C4-2B (cell line): ENCODE data around the gene RSRC2.

Source experiments
- CTCF ChIP-seq: fragments of 450-650 bp; conservative IDR thresholded peaks from 2 replicates; pipeline ENCODE4 v1.5.1; 2017; ENCODE audit warnings: mild to moderate bottlenecking
- ZFX ChIP-seq: fragments of 450-650 bp; IDR thresholded peaks from 2 replicates; pipeline ENCODE4 v1.6.1; 2017

DNA sequence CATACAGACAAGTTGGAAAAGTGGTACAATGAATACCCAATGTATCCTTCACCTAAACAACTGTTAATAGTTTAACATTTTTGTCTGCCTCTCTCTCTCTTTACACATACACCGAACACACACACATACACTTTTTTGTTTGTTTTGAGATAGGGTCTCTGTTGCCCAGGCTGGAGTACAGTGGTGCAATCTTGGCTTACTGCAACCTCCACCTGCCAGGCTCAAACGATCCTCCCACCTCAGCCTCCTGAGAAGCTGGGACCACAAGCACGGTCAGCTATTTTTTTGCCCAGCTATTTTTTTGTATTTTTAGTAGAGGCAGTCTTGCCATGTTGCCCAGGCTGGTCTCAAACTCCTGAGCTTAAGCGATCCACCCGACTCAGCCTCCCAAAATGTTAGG, 42.8 kb downstream of the RSRC2 start:
- TF ChIP-seq CTCF = no peak
- no peak for TF ChIP-seq ZFX
